Activated naive CD8-positive, alpha-beta T cell (primary cell): Measurements from ENCODE around the gene GRB10.

ENCODE experiments used
- H3K27ac Mint-ChIP-seq: one replicate; pipeline ENCODE4 v1.8.0; 2021; ENCODE audit warnings: mixed read lengths
- H3K27me3 Mint-ChIP-seq: one replicate; pipeline ENCODE4 v1.8.0; 2021; ENCODE audit warnings: mixed read lengths
- H3K36me3 Mint-ChIP-seq: one replicate; pipeline ENCODE4 v1.8.0; 2021; ENCODE audit warnings: mixed read lengths
- H3K4me1 Mint-ChIP-seq: one replicate; pipeline ENCODE4 v1.8.0; 2021; ENCODE audit warnings: low read depth, mixed read lengths
- H3K4me3 Mint-ChIP-seq: one replicate; pipeline ENCODE4 v1.8.0; 2021; ENCODE audit warnings: mild to moderate bottlenecking, mixed read lengths
- H3K9me3 Mint-ChIP-seq: one replicate; pipeline ENCODE4 v1.8.0; 2021; ENCODE audit warnings: low read depth, mixed read lengths

Gene GRB10

DNA sequence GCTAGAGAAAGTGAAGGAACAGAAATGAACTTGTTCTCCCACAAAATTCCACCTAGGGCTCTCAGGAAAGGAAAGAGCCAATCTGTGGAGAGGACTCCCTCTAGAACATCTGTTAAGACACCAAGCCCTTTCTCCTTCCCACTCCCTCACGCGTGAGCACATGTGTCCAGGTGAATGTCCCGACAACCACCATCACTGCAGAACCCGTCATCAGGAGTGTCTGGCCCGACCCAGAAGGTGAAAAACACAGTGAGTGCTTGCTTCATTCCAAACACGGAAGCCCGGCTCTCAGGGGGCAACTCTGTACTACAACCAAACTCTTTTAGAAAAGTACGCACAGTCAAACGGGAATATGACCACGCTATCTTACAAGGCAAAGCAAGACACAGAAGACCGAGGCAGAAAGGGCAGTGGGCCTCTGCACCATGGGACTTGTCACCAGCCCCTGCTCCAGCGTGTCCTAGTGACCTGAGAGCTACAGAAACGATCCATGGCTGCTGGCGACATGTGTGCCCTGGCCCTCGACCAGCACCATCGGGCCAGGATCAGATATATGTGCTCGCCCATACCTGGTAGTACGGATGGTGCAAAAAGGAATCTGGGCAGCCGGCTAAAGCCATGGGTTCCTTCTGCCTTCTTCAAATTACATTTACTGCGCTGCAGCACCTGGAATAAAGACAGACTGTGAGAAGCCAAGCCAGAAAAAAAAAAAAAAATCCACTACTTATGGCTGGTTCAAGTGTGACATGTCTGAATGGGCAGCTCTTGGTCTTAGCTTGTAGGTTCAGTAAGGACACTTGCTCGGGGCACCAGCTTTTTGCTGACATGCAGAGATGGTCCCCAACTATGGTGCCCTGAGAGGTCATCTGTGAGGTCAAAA, 50.8 kb downstream of the GRB10 start:
- no peaks in the 10 kb centered on the region for H3K36me3 Mint-ChIP-seq
- H3K9me3 Mint-ChIP-seq, result no peaks in the 10 kb centered on the region
- no peaks in the 10 kb centered on the region for H3K27me3 Mint-ChIP-seq
- H3K4me3 Mint-ChIP-seq, result no peak overlapping the region
- no peak overlapping the region for H3K27ac Mint-ChIP-seq
- H3K4me1 Mint-ChIP-seq, result peaks cover 3% of the 10 kb centered on the region

DNA sequence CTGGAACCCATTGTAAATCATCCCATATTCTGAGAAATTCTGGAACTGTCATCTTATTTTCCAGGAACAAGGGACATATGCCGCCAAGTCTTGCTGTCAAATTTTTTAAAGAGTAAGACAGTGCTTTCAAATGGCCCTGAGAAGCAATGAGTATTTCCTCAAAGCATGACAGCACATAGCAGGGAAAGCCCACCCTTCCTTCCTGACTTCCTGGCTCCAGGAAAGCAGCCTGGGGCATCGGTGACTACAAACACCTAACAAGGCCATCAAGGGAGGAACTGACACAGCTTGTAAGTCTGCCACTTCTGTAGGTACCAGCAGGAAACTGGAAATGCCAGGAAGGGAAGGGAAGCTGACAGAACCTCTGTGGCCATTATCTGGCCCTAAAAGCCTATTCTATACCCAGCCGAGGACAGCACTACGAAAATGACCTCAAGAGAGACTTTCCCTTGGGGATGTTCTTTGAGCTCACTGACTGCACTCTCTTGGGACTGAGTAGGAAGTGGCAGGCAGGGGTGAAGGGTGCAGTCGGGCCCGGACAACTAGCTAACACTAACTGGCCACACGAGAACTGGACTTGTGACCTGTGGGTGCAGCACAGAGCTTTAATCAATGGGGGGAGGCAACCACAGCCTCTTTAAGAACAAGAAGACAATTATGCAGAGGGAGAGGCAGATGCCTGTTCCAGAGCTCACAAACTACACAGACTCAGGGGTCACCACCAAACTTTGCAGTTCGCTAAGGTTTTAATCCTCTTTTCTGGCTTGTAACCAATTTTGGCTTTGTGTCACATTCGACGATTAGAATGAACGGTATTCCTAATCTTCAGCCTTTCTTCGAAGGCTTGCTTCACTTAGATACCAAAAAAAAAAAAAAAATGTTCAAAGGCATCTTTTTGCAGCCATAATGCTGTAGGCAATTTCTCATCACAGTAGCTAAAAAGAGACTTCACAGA, 52.0 kb downstream of the GRB10 start:
- no peaks in the 10 kb centered on the region for H3K36me3 Mint-ChIP-seq
- no peak overlapping the region for H3K4me3 Mint-ChIP-seq
- H3K9me3 Mint-ChIP-seq, result no peaks in the 10 kb centered on the region
- H3K27ac Mint-ChIP-seq, result no peak overlapping the region
- H3K4me1 Mint-ChIP-seq, result peaks cover 3% of the 10 kb centered on the region
- no peaks in the 10 kb centered on the region for H3K27me3 Mint-ChIP-seq

DNA sequence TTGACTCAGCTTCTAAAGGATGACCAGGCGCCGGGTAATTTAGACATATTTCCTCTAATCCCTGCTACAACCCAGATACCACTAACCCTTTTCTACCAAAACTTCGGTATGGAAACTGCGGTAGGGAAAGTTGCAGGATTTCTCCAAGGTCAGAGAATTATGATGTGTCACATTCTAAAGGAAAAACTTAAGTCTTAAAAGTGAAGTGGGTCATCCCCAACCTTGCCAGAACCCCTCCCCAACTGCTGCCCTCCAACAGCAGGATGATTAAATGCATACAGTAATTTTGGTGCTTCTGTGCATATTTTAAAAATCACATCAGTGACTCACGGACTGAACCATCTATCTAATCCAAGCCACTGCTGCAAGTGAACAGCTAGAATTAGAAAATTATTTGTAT, 52.7 kb downstream of the GRB10 start:
- Mint-ChIP-seq H3K27ac (no peak overlapping the region), H3K9me3 (no peaks in the 10 kb centered on the region), H3K4me3 (no peak overlapping the region), H3K27me3 (no peaks in the 10 kb centered on the region), H3K4me1 (peaks cover 4% of the 10 kb centered on the region), H3K36me3 (no peaks in the 10 kb centered on the region)

DNA sequence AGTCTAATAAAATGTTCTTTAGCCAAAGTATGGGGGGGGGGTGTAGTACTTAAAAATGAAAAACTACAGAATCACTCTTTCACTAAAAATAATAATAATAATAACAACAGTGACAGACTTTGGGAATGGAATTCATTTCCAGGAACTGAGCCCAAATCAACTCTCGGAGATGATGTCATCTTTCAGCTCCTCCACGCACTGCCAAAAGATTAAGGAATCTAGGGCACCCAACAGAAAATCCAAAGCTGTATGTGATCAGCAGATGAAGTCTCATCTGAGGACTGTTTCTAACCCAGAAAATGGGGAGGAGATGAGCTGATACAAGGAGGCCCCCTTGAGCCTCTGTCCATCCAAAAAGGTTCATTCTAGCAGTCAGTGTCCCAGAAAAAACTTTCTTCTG, 54.5 kb downstream of the GRB10 start:
- H3K4me3 Mint-ChIP-seq, result no peak overlapping the region
- peaks cover 12% of the 10 kb centered on the region for H3K4me1 Mint-ChIP-seq
- no peaks in the 10 kb centered on the region for H3K9me3 Mint-ChIP-seq
- no peaks in the 10 kb centered on the region for H3K27me3 Mint-ChIP-seq
- no peaks in the 10 kb centered on the region for H3K36me3 Mint-ChIP-seq
- no peak overlapping the region for H3K27ac Mint-ChIP-seq

DNA sequence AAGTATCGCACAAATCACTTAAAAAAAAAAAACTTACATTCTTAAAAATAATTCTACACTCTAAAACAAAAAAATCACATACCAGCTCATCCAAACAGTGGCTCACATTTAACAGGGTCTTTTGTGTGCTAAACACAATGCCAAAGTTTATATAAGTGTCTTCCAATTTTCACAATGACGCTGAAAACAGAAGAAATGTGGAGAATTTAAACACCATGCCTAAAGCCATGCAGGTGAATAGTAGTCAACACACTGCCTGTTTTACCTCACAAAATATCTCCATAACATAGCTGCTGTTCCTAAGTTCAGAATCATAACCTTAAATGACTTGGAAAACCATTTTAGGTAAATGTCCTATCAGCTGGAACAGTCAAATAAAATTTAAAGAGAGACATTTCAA, 55.0 kb downstream of the GRB10 start:
- Mint-ChIP-seq H3K27ac (no peak overlapping the region), H3K36me3 (no peaks in the 10 kb centered on the region), H3K27me3 (no peaks in the 10 kb centered on the region), H3K9me3 (no peaks in the 10 kb centered on the region), H3K4me3 (no peak overlapping the region), H3K4me1 (peaks cover 12% of the 10 kb centered on the region)

DNA sequence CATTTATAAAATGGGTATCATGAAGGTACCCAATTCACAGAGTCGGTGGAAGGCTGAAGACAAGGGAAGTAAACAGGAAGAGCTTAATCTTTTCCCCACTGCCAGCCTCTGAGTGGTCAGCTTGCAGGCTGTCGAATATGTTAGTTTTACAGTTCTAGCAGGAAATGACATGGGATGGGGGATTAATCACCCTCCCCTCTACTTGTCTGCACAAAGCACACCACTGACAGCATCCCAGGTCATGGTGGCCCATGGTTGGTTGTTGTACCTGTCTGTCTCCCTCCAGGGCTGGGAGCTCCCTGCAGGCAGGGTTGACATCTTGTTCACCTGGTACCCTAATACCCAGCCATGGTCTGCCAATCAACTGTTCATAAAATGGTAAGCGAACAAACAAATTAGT, 55.6 kb downstream of the GRB10 start:
- H3K9me3 Mint-ChIP-seq, result no peaks in the 10 kb centered on the region
- peaks cover 12% of the 10 kb centered on the region for H3K4me1 Mint-ChIP-seq
- H3K36me3 Mint-ChIP-seq, result no peaks in the 10 kb centered on the region
- no peaks in the 10 kb centered on the region for H3K27me3 Mint-ChIP-seq
- H3K27ac Mint-ChIP-seq, result no peak overlapping the region
- H3K4me3 Mint-ChIP-seq, result no peak overlapping the region

DNA sequence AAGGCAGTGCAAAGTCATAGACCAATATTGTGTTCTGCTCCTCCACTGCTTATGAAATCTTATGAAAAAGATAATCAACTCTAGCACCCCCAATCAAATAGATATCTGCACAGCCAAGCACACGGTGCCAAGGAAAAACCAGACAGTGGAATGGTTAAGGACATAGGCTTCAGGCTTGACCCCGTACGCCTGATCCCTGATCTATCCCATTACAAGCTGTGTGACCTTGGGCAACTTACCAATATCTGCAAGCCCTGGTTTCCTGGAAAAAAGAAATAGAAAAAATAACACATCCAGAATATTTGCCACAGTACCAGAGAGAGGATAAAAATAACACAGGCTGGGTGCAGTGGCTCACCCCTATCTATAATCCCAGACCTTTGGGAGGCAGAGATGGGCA, 56.9 kb downstream of the GRB10 start:
- H3K4me1 Mint-ChIP-seq, result peaks cover 12% of the 10 kb centered on the region
- H3K4me3 Mint-ChIP-seq, result no peak overlapping the region
- H3K36me3 Mint-ChIP-seq, result no peaks in the 10 kb centered on the region
- no peaks in the 10 kb centered on the region for H3K9me3 Mint-ChIP-seq
- H3K27me3 Mint-ChIP-seq, result no peaks in the 10 kb centered on the region
- no peak overlapping the region for H3K27ac Mint-ChIP-seq

DNA sequence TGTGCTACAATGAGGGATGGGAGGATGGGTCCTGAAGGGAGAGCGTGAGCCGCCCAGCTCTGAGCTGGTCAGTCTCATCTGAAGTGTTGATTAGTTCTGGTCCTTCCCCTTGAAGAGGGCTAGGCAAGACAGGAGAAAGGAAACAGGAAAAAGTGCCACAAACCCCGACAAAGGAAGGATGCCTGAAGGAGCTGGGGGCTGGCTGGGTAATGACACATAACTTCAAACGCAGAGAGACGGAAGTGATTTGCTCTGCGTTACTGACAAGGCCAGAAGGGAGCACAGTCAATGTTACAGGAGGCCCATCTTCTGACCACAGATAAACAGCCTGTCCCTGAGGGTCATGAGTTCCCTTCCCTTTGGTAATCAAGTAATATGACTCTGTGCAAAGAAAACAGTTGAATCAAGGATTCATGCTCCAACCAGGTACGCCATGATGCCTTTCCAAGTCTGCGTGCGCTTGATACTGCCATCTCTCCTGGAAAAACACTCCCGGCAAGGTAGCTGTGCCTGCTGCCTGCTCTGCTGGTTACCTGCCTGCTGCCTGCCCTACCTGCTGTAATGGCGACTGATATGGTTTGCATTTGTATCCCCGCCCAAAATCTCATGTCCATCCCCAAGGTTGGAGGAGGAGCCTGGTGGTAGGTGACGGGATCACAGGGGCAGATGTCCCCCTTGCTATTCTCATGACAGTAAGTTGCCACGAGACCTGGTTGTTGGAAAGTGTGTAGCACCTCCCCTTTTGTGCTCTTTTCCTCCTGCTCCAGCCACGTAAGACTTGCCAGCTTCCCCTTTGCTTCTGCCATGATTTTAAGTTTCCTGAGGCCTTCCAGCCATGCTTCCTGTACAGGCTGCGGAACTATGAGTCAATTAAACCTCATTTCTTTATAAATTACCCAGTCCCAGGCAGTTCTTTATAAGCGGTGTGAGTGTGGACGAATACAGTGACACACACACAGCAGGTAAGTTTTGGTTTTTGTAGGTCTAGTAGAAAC, 57.9 kb downstream of the GRB10 start:
- Mint-ChIP-seq H3K9me3 (no peaks in the 10 kb centered on the region), H3K4me3 (no peak overlapping the region), H3K4me1 (peaks cover 12% of the 10 kb centered on the region), H3K36me3 (no peaks in the 10 kb centered on the region), H3K27ac (no peak overlapping the region), H3K27me3 (no peaks in the 10 kb centered on the region)

DNA sequence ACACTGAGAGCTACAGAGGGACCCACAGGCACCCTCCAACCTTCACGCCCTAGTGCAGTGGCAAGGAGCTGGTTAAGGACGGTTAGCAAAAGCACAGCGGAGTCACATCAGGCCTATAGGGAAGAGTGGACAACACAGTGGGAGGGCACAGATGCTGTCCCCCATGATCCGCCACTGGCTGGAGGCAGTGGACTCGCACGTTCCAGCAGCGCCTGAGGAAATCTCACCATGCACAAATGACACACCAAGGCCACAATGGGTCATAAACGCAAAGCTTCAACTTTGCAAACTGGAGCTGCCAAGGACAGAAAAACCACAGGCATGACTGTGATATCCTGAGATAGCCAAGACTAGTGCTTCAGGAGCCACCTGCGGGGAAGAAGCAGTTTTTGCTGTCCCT, 58.8 kb downstream of the GRB10 start:
- H3K4me3 Mint-ChIP-seq, result no peak overlapping the region
- H3K27ac Mint-ChIP-seq, result no peak overlapping the region
- H3K9me3 Mint-ChIP-seq, result no peaks in the 10 kb centered on the region
- no peaks in the 10 kb centered on the region for H3K27me3 Mint-ChIP-seq
- H3K36me3 Mint-ChIP-seq, result no peaks in the 10 kb centered on the region
- peaks cover 12% of the 10 kb centered on the region for H3K4me1 Mint-ChIP-seq

DNA sequence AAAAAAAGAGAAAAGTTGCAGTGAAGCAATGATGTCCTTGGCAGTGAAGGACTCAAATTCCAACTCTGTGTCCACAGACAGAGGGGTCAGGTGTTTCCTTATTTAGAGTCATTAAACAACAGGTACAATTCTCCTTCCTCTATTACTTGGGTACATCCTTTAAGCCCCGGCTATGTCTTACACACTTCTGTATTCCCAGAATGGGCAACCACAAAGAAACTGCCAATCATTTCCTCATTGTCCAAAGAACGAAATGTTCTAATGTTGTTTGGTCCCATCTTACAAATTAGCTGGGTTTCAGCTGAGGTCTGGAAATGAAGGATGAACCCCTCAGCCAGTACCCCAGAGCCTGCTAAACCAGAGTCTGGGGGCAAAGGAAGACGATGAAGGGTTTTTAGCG, 59.5 kb downstream of the GRB10 start:
- H3K4me1 Mint-ChIP-seq, result peaks cover 12% of the 10 kb centered on the region
- H3K27ac Mint-ChIP-seq, result no peak overlapping the region

DNA sequence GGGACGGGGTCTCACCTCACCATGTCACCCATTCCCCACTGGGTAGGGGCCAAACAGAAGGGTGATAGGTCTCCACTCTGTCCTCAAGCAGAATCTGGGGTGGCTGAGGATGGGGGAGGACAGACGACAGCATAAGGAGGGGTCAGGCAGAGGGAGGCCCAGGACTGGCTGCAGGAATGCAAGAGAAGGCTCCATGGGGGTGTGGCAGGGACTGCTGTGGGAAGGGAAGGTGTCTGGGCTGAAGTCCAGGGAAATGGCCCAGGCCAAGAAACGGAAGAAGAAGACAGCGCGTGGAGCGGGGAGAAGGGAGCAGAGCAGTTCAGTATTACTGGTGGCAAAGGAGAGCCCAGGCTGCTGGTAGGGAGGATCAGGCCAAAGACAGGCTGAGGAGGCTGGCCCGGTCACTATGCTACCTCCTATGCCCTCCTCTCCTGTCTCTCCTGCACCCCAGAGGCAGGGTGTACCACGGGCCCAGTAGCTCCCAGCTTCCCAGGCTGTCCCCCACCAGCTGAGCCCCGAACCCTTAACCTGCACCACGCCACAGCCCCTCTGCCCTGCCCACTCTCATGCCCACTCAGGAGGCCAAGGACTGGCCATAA, 60.9 kb downstream of the GRB10 start:
- Mint-ChIP-seq H3K4me3 (no peak overlapping the region), H3K27ac (no peak overlapping the region), H3K9me3 (no peaks in the 10 kb centered on the region), H3K4me1 (peaks cover 12% of the 10 kb centered on the region), H3K36me3 (no peaks in the 10 kb centered on the region), H3K27me3 (no peaks in the 10 kb centered on the region)

More for the DNA sequence above, 59.5 kb downstream of the GRB10 start:
- H3K9me3 Mint-ChIP-seq, result no peaks in the 10 kb centered on the region
- no peaks in the 10 kb centered on the region for H3K36me3 Mint-ChIP-seq
- no peaks in the 10 kb centered on the region for H3K27me3 Mint-ChIP-seq
- H3K4me3 Mint-ChIP-seq, result no peak overlapping the region

DNA sequence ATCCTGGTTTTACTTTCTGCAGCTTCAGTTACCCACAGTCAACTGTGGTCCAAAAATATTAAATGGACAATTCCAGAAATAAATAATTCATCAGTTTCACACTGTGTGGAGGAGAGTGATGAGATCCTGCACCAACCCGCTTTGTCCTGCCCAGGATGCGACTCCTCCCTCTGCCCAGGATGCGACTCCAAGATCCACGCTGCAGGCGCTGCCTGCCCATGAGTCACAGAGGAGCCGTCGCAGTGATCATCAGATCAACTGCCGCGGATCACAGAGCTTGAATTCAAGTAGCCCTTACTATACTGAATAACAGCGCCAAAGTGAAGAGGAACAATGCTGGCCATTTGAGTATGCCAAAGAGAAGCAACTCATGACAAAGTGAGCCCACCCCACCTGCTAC, 61.5 kb downstream of the GRB10 start:
- H3K9me3 Mint-ChIP-seq, result no peaks in the 10 kb centered on the region
- H3K36me3 Mint-ChIP-seq, result no peaks in the 10 kb centered on the region
- peaks cover 12% of the 10 kb centered on the region for H3K4me1 Mint-ChIP-seq
- H3K27me3 Mint-ChIP-seq, result no peaks in the 10 kb centered on the region
- H3K4me3 Mint-ChIP-seq, result no peak overlapping the region
- no peak overlapping the region for H3K27ac Mint-ChIP-seq

DNA sequence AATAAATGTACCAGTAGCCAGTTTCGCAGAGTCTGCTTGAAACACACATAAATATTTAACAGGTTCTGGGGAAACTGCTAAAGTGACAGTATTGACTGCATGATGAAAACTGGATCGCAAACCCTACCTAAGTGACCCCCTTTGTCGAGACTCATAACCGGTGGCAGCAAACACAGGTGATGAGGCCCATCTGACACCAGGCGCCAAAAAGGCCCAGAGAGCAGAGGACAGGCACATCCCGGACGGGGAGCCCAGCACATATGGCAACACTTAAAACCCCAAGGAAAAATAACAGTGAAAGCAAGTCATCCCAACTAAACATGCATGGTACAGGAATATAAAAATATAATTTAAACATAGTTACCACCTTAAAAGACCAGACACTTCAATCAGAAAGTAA, 62.4 kb downstream of the GRB10 start:
- Mint-ChIP-seq H3K36me3 (peaks cover 3% of the 10 kb centered on the region), H3K4me3 (no peak overlapping the region), H3K4me1 (peaks cover 10% of the 10 kb centered on the region), H3K9me3 (no peaks in the 10 kb centered on the region), H3K27me3 (no peaks in the 10 kb centered on the region), H3K27ac (no peak overlapping the region)

DNA sequence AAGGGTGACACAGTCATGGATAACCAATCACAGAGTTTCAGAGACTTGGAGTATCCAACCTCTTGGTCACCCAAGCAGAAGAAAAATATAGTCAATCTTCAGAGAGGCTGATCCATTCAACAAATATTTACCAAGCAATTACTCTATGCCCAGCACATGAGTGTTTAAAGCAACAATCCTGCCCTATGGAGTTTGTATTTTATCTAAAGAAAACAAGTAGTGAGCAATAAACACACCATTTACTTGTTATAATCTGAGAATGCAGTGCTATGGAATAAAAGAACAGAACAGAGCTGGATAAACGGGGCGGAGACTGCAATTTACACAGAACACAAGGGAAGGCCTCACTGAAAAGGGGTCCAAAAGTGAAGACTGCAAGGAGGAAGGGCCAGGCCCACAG, 63.8 kb downstream of the GRB10 start:
- H3K9me3 Mint-ChIP-seq, result no peaks in the 10 kb centered on the region
- H3K4me3 Mint-ChIP-seq, result no peak overlapping the region
- no peaks in the 10 kb centered on the region for H3K27me3 Mint-ChIP-seq
- peaks cover 3% of the 10 kb centered on the region for H3K36me3 Mint-ChIP-seq
- peaks cover 2% of the 10 kb centered on the region for H3K4me1 Mint-ChIP-seq
- no peak overlapping the region for H3K27ac Mint-ChIP-seq
